Measurements from ENCODE around the gene TMEM87A. TPM values are rescaled to one million over a fixed set of nuclear protein-coding genes. Genes with fewer than 3 reads are reported as not detected.

TMEM87A gene
- total RNA-seq, 4 donors from 2014 or later: 70.6 to 104 (median 83.5) TPM

DNA sequence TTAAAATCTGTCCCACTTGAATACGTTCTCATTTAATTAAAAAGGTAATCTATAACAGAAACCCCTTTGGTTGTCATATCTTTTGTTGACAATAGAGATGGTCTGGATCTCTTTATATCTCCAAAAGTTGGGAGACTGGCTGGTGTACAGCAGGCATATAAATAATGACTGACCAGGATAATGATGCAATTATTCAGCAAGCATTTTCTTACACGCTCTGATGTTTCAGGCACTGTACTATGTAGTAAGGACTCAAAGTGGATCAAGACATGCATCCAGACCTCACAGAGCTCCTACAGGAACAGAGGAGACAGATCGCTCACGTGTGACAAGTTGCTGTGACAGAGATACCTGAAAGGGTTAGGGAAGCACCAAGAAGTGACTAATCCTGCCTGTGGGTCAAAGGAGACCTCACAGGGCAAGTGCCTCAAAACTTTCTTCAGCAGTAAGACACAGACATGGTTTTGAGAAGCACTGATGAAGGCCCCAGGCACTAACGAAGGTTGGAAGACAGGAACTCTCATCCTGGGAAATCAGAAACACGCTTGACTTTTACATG lies 90.8 kb downstream of the TMEM87A start:
- no peak overlapping the region for H3K27ac ChIP-seq
- no peak overlapping the region for H3K4me3 ChIP-seq
- no peak for TF ChIP-seq POLR2A (IDR thresholded peaks at IDR 0.05)
- TF ChIP-seq CTCF (IDR thresholded peaks at IDR 0.05): no peak
- TF ChIP-seq EP300 (IDR thresholded peaks at IDR 0.05): no peak
- no peak for TF ChIP-seq POLR2AphosphoS5 (IDR thresholded peaks at IDR 0.05)
- H3K9me3 ChIP-seq: no peaks in the 10 kb centered on the region
- H3K27me3 ChIP-seq: no peaks in the 10 kb centered on the region
- DNase-seq (ENCODE audit: low spot score in 2 of 2): no peak
- H3K4me1 ChIP-seq: no peaks in the 10 kb centered on the region
- H3K36me3 ChIP-seq: peaks cover 90% of the 10 kb centered on the region
- 89% methylated on average over 6 of the region's 6 CpGs for WGBS

DNA sequence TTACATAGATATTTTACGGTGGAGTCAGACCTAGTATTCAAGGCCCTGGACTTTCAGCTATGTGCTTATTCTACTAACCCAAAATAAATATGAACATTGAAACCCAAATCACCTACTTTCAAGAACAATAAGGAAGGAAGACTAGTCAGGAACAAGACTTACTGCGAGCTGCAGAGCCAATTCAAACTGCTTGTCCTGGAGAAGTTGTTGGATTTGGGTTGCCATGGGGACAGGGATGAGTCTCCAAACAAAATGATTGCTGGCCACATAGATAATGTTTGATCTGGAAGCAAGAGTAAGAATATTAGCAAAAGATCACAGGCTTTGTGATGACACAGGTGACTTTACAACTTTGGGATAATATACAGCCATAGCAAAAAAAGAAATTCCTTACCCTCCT lies 95.2 kb downstream of the TMEM87A start:
- peaks cover 93% of the 10 kb centered on the region for H3K36me3 ChIP-seq
- WGBS: 83% methylated on average over 2 of the region's 2 CpGs
- no peak for DNase-seq (ENCODE audit: low spot score in 2 of 2)

DNA sequence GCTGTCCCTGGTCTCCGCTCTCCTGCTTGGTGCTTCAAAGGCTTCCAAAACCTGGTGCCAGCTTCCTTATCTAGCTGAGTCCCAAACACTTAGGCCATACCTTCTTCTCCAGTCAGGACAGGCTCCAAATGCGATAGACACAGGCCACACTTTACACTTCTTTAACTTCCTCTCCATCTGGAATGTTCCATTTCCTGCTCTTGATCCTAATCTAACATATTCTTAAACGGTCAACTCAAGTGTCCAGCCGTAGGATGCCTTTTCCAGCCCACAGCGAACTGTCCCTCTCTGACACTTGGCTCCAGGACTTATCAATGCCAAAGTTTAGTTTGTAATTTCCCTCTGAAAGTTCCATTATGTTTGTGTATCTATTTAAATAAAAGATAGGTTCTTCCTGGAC lies 97.6 kb downstream of the TMEM87A start:
- TF ChIP-seq CTCF (IDR thresholded peaks at IDR 0.05) (no peak), POLR2A (IDR thresholded peaks at IDR 0.05) (no peak), EP300 (IDR thresholded peaks at IDR 0.05) (no peak), POLR2AphosphoS5 (IDR thresholded peaks at IDR 0.05) (no peak)
- H3K27me3 ChIP-seq: no peaks in the 10 kb centered on the region
- H3K4me1 ChIP-seq: no peaks in the 10 kb centered on the region
- peaks cover 95% of the 10 kb centered on the region for H3K36me3 ChIP-seq
- WGBS: 82% methylated on average over 5 of the region's 5 CpGs
- no peak overlapping the region for H3K27ac ChIP-seq
- H3K4me3 ChIP-seq: no peak overlapping the region
- no peaks in the 10 kb centered on the region for H3K9me3 ChIP-seq
- no peak for DNase-seq (ENCODE audit: low spot score in 2 of 2)

More for the DNA sequence above, 95.2 kb downstream of the TMEM87A start:
- no peak overlapping the region for H3K4me3 ChIP-seq
- TF ChIP-seq POLR2AphosphoS5 (IDR thresholded peaks at IDR 0.05) (no peak), EP300 (IDR thresholded peaks at IDR 0.05) (no peak)
- H3K27ac ChIP-seq: no peak overlapping the region
- H3K27me3 ChIP-seq: no peaks in the 10 kb centered on the region
- H3K9me3 ChIP-seq: no peaks in the 10 kb centered on the region
- H3K4me1 ChIP-seq: no peaks in the 10 kb centered on the region

DNA sequence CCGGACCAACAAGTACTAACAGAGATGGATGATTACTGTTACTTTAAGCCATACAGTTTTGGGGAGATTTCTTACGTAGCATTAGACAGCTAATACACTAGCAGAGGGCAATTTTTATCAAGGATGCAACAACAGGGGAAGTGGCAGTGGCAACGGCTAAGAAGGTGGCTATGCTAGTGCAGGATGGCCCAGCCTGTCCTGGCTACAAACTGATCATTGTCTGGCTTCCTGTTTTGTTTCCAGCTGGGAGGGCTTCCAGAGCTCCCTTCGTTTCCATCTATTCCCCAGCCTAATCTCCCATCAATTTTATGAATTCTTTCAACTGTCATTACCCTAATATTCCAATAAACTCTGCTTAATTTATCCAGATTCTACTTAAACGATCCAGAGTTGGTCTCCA lies 100.8 kb downstream of the TMEM87A start:
- H3K36me3 ChIP-seq: peaks cover 96% of the 10 kb centered on the region
- WGBS: 71% methylated on average over 5 of the region's 5 CpGs

GRCh38 chr15:42171795-42172194 lies 101.4 kb downstream of the TMEM87A start:
- H3K36me3 ChIP-seq: peaks cover 96% of the 10 kb centered on the region
- no peak overlapping the region for H3K4me3 ChIP-seq
- DNase-seq (ENCODE audit: low spot score in 2 of 2): no peak
- H3K4me1 ChIP-seq: peaks cover 2% of the 10 kb centered on the region
- 77% methylated on average over 1 of the region's 1 CpG for WGBS
- H3K27ac ChIP-seq: no peak overlapping the region
- no peaks in the 10 kb centered on the region for H3K9me3 ChIP-seq
- TF ChIP-seq POLR2AphosphoS5 (IDR thresholded peaks at IDR 0.05) (no peak), EP300 (IDR thresholded peaks at IDR 0.05) (no peak), CTCF (IDR thresholded peaks at IDR 0.05) (no peak), POLR2A (IDR thresholded peaks at IDR 0.05) (no peak)
- no peaks in the 10 kb centered on the region for H3K27me3 ChIP-seq

More for the DNA sequence above, 100.8 kb downstream of the TMEM87A start:
- Histone ChIP-seq H3K4me1 (no peaks in the 10 kb centered on the region), H3K4me3 (no peak overlapping the region), H3K27ac (no peak overlapping the region), H3K27me3 (no peaks in the 10 kb centered on the region), H3K9me3 (no peaks in the 10 kb centered on the region)
- DNase-seq (ENCODE audit: low spot score in 2 of 2): no peak
- no peak for TF ChIP-seq CTCF (IDR thresholded peaks at IDR 0.05)
- no peak for TF ChIP-seq EP300 (IDR thresholded peaks at IDR 0.05)
- no peak for TF ChIP-seq POLR2A (IDR thresholded peaks at IDR 0.05)

- TF ChIP-seq POLR2A (IDR thresholded peaks at IDR 0.05): no peak
- peaks cover 4% of the 10 kb centered on the region for H3K4me1 ChIP-seq
- no peak for DNase-seq (ENCODE audit: low spot score in 2 of 2)
- H3K27me3 ChIP-seq: no peaks in the 10 kb centered on the region
- no peak overlapping the region for H3K4me3 ChIP-seq
- no peak overlapping the region for H3K27ac ChIP-seq
- no peaks in the 10 kb centered on the region for H3K9me3 ChIP-seq
- H3K36me3 ChIP-seq: peaks cover 96% of the 10 kb centered on the region
- 60% methylated on average over 1 of the region's 1 CpG for WGBS
Measured at GRCh38 chr15:42171122-42171521, 102.1 kb downstream of the TMEM87A start.

All from suprapubic skin (tissue), 4 donors.